ENCODE data around the gene RGMA. TPM values are rescaled to one million over a fixed set of nuclear protein-coding genes. Genes with fewer than 3 reads are reported as not detected.

Gene RGMA
- total RNA-seq, 1 experiment from 2014 or later = 5.5 TPM

- CTCF ChIA-PET = no interaction called here
Observed at GRCh38 chr15:93051236-93052089, 37.5 kb downstream of the RGMA start.

More at GRCh38 chr15:93051236-93052089, 37.5 kb downstream of the RGMA start:
- Histone ChIP-seq H3K4me1 (ENCODE audit: control insufficient read depth in 1 of 2, insufficient read depth in 2 of 2, low read length in 2 of 2) (no peaks in the 10 kb centered on the region), H3K4me2 (ENCODE audit: low read length) (no peak overlapping the region), H3K36me3 (ENCODE audit: control insufficient read depth in 1 of 2, insufficient read depth in 2 of 2, low read length in 2 of 2) (no peaks in the 10 kb centered on the region), H3K27ac (ENCODE audit: low read depth, low read length) (no peak overlapping the region), H3K79me2 (ENCODE audit: insufficient read depth, low read length) (no peaks in the 10 kb centered on the region), H3K27me3 (ENCODE audit: insufficient read depth, low read length) (no peaks in the 10 kb centered on the region), H3K9ac (ENCODE audit: low read length) (no peak overlapping the region), H3K9me3 (ENCODE audit: control insufficient read depth in 1 of 2, insufficient read depth in 1 of 2, low read depth in 1 of 2, low read length in 2 of 2) (no peaks in the 10 kb centered on the region), H4K20me1 (ENCODE audit: insufficient read depth) (no peaks in the 10 kb centered on the region), H3K9me2 (ENCODE audit: insufficient read depth) (no peaks in the 10 kb centered on the region), H2AFZ (ENCODE audit: low read depth, low read length, poor library complexity, severe bottlenecking) (no peak overlapping the region), H3K4me3 (replicated peaks in 1 of 2; ENCODE audit: low read depth in 1 of 2, low read length in 2 of 2) (no peak overlapping the region)
- intact Hi-C loops (cut with micrococcal nuclease) = no loop called here
- no TSS peak for BruUV-seq (replicated peaks)
- POLR2A ChIA-PET = no interaction called here
- ATAC-seq = no peak
- no peak for DNase-seq (ENCODE audit: low read depth, low spot score)
- TF ChIP-seq RAD21 (IDR thresholded peaks at IDR 0.05; ENCODE audit: low read depth) = no peak
- TF ChIP-seq, protein P1, sequence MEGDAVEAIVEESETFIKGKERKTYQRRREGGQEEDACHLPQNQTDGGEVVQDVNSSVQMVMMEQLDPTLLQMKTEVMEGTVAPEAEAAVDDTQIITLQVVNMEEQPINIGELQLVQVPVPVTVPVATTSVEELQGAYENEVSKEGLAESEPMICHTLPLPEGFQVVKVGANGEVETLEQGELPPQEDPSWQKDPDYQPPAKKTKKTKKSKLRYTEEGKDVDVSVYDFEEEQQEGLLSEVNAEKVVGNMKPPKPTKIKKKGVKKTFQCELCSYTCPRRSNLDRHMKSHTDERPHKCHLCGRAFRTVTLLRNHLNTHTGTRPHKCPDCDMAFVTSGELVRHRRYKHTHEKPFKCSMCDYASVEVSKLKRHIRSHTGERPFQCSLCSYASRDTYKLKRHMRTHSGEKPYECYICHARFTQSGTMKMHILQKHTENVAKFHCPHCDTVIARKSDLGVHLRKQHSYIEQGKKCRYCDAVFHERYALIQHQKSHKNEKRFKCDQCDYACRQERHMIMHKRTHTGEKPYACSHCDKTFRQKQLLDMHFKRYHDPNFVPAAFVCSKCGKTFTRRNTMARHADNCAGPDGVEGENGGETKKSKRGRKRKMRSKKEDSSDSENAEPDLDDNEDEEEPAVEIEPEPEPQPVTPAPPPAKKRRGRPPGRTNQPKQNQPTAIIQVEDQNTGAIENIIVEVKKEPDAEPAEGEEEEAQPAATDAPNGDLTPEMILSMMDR (IDR thresholded peaks at IDR 0.05 in 2 of 3, conservative IDR thresholded peaks at IDR 0.05 in 1 of 3; ENCODE audit: borderline replicate concordance in 1 of 3, insufficient read depth in 1 of 3, low read depth in 2 of 3, low read length in 2 of 3) = no peak
- no peak for TF ChIP-seq SIN3A (IDR thresholded peaks at IDR 0.05; ENCODE audit: low read depth)
- TF ChIP-seq REST (IDR thresholded peaks at IDR 0.05; ENCODE audit: low read depth) = no peak
- TF ChIP-seq ZFX (IDR thresholded peaks at IDR 0.05) = no peak
- RAD21 ChIA-PET (ENCODE audit: low non-redundant PET in 1 of 2, low total read pairs in 2 of 2, uncharacterized antibody in 2 of 2, unreplicated experiment in 2 of 2) = no interaction called here
